ENCODE data around the gene PDE6H.

DNA sequence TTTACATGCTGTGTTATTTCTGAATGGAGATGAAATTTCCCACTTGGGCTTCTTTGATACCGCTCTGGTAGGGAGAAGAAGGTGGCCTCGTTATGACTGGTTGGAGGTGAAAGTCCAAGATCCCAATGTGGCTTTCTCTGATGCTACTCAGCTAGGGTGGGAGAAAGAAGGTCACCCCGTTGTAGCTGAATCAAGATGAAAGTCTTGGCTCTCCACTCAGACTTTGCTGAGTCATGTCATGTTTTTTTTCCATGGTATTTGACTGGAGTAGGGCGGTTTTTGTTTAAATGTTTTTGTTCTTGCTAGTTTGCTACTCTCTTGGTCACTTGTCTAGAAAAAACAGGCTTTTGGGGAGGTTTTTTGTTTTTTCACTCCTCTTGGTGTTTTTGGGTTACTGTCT, 2.4 kb upstream of the PDE6H start:
- TF ChIP-seq, protein P1, sequence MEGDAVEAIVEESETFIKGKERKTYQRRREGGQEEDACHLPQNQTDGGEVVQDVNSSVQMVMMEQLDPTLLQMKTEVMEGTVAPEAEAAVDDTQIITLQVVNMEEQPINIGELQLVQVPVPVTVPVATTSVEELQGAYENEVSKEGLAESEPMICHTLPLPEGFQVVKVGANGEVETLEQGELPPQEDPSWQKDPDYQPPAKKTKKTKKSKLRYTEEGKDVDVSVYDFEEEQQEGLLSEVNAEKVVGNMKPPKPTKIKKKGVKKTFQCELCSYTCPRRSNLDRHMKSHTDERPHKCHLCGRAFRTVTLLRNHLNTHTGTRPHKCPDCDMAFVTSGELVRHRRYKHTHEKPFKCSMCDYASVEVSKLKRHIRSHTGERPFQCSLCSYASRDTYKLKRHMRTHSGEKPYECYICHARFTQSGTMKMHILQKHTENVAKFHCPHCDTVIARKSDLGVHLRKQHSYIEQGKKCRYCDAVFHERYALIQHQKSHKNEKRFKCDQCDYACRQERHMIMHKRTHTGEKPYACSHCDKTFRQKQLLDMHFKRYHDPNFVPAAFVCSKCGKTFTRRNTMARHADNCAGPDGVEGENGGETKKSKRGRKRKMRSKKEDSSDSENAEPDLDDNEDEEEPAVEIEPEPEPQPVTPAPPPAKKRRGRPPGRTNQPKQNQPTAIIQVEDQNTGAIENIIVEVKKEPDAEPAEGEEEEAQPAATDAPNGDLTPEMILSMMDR (IDR thresholded peaks at IDR 0.05; ENCODE audit: low read depth, low read length, poor library complexity, severe bottlenecking): no peak
- no peak for TF ChIP-seq EZH2phosphoT487 (IDR thresholded peaks at IDR 0.05; ENCODE audit: borderline replicate concordance, low read length)

Data from DOHH2 (cell line).